Naive thymus-derived CD4-positive, alpha-beta T cell (primary cell): ENCODE results near the gene THBD. TPM values are rescaled to one million over a fixed set of nuclear protein-coding genes. Genes with fewer than 3 reads are reported as not detected.
A peak's percentile ranks its signal among the peaks of the same experiment; 100 is the strongest.

Source experiments
- ATAC-seq: fragments of 150-1000 bp; cut with Tn5 transposase; 2 replicates; pipeline ENCODE4 v1.10.0; 2021; ENCODE audit warnings: mild to moderate bottlenecking, moderate library complexity
- CTCF ChIA-PET: fragments of 350-600 bp; sonication (Branson Sonifier 250); formaldehyde crosslinking; loops from one replicate; lab custom pipeline; 2021; ENCODE audit warnings: antibody characterized with exemption; lab: Charles Lee
- POLR2A ChIA-PET: fragments of 350-600 bp; sonication (Branson Sonifier 250); formaldehyde crosslinking; loops from one replicate; lab custom pipeline; 2021; ENCODE audit warnings: antibody characterized with exemption, inconsistent platforms; lab: Charles Lee
- DNase-seq, 9 donors: peaks; one replicate each; pipeline versions ENCODE4 v3.0.0 to v3.0.0-alpha.2; 2020 to 2022; ENCODE audit warnings: mixed read lengths in 1 of 9
- H3K27ac ChIP-seq: one replicate; pipeline ENCODE4 v1.7.0; 2013; ENCODE audit warnings: mild to moderate bottlenecking, low read depth, low read length, moderate library complexity
- H3K27me3 ChIP-seq, 2 donors: one replicate each; pipeline ENCODE4 v1.7.0; 2013; ENCODE audit warnings: low read length in 2 of 2, mild to moderate bottlenecking in 2 of 2, moderate library complexity in 2 of 2; ENCODE audit not compliant: control insufficient read depth in 2 of 2, insufficient read depth in 2 of 2
- H3K36me3 ChIP-seq, 3 experiments: 1 replicate in 2 of 3; 2 replicates in 1 of 3; pipeline ENCODE4 v1.7.0; 2013; ENCODE audit warnings: low read length in 3 of 3, mild to moderate bottlenecking in 3 of 3, moderate library complexity in 1 of 3; ENCODE audit not compliant: insufficient read depth in 3 of 3, control insufficient read depth in 2 of 3
- H3K4me1 ChIP-seq, 2 donors: one replicate each; pipeline ENCODE4 v1.7.0; 2013; ENCODE audit warnings: low read length in 2 of 2, mild to moderate bottlenecking in 2 of 2, moderate library complexity in 1 of 2; ENCODE audit not compliant: control insufficient read depth in 2 of 2, insufficient read depth in 2 of 2
- H3K4me3 ChIP-seq: 2 replicates; pipeline ENCODE4 v1.7.0; 2013; ENCODE audit warnings: mild to moderate bottlenecking, low read length
- H3K9me3 ChIP-seq, 3 experiments: 1 replicate in 2 of 3; 2 replicates in 1 of 3; pipeline ENCODE4 v1.7.0; 2013; ENCODE audit warnings: low read length in 3 of 3; ENCODE audit not compliant: control insufficient read depth in 2 of 3
- H3K27ac Mint-ChIP-seq, 9 donors: one replicate each; pipeline ENCODE4 v1.8.0; 2020 to 2022; ENCODE audit warnings: mixed read lengths in 9 of 9, mild to moderate bottlenecking in 8 of 9, moderate library complexity in 5 of 9, inconsistent platforms in 2 of 9
- H3K27me3 Mint-ChIP-seq, 5 donors: one replicate each; pipeline ENCODE4 v1.8.0; 2021 to 2022; ENCODE audit warnings: mixed read lengths in 5 of 5, mild to moderate bottlenecking in 1 of 5
- H3K36me3 Mint-ChIP-seq, 5 donors: one replicate each; pipeline ENCODE4 v1.8.0; 2020 to 2022; ENCODE audit warnings: mixed read lengths in 5 of 5, mild to moderate bottlenecking in 3 of 5, inconsistent platforms in 1 of 5
- H3K4me1 Mint-ChIP-seq, 7 donors: one replicate each; pipeline ENCODE4 v1.8.0; 2020 to 2022; ENCODE audit warnings: mixed read lengths in 7 of 7, mild to moderate bottlenecking in 3 of 7, inconsistent platforms in 1 of 7
- H3K4me3 Mint-ChIP-seq, 10 donors: one replicate each; pipeline ENCODE4 v1.8.0; 2020 to 2022; ENCODE audit warnings: mild to moderate bottlenecking in 10 of 10, mixed read lengths in 10 of 10, moderate library complexity in 6 of 10, inconsistent platforms in 2 of 10
- H3K9me3 Mint-ChIP-seq, 11 donors: one replicate each; pipeline ENCODE4 v1.8.0; 2020 to 2022; ENCODE audit warnings: mixed read lengths in 11 of 11, mild to moderate bottlenecking in 4 of 11, inconsistent platforms in 1 of 11, moderate library complexity in 1 of 11
- intact Hi-C, 2 donors: fragments of 100-400 bp; cut with micrococcal nuclease; formaldehyde crosslinking; loops; one replicate each; pipeline ENCODE4 v1.15.1; 2023
- polyA plus RNA-seq, 2 donors: library from polyadenylated mRNA; unstranded; fragments of 300-500 nt; fragmentation: Illumina TruSeq; gene quantifications; one replicate each; pipeline ENCODE4 v1.2.3, GENCODE V29; 2021
- total RNA-seq, 6 experiments: library from RNA in 5 of 6; stranded (reverse) in 5 of 6; gene quantifications; 1 replicate in 5 of 6; 2 replicates in 1 of 6; pipeline ENCODE4 v1.2.3 and lab custom pipeline; 2021 to 2026

The THBD gene
- total and polyA plus RNA-seq, 7 experiments from 2014 or later, result 0.54 to 14.6 (median 4.2) TPM; not detected in 3

DNA sequence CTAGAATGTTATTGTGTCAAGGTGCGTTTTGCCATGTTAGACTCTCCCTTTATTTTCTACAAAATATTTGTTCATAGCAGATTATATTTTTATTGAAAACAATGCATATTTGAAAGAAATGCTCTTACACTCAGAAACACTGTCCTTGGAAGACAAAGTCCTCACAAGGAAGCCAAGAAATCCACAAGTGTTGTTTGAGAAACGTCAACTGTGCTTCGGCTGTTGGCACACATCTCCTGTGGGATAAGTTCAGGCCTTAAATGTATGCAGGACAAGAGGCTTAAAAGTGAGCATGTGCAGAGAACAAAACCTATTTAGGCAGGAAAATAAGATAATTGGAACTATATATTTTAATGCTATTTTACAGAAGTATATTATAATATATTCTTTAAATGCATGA is 9.5 kb upstream of the THBD start:
- no peaks in the 10 kb centered on the region for H3K9me3 ChIP-seq
- no peaks in the 10 kb centered on the region for H3K27me3 ChIP-seq
- H3K36me3 ChIP-seq, result no peaks in the 10 kb centered on the region
- Mint-ChIP-seq H3K9me3 (peaks cover 0 to 7% (median 2%) of the 10 kb centered on the region in 11 donors), H3K27ac (no peak overlapping the region), H3K4me1 (peaks cover 0 to 2% (median 0%) of the 10 kb centered on the region in 7 donors), H3K27me3 (peaks cover 3 to 33% (median 12%) of the 10 kb centered on the region in 5 donors), H3K36me3 (no peaks in the 10 kb centered on the region), H3K4me3 (no peak overlapping the region)
- H3K27ac ChIP-seq, result no peak overlapping the region
- POLR2A ChIA-PET, result no interaction called here
- ATAC-seq (no peak), DNase-seq (no peak)
- no peaks in the 10 kb centered on the region for H3K4me1 ChIP-seq
- CTCF ChIA-PET, result no interaction called here
- intact Hi-C loops, result loop anchor here in 1 of 2 donors (10.0 kb wide), 1 partner anchor 286 kb away; no protein-coding TSS in a partner anchor
- no peak overlapping the region for H3K4me3 ChIP-seq

GRCh38 chr20:23058240-23058639 is 8.8 kb upstream of the THBD start:
- H3K4me3 ChIP-seq, result no peak overlapping the region

DNA sequence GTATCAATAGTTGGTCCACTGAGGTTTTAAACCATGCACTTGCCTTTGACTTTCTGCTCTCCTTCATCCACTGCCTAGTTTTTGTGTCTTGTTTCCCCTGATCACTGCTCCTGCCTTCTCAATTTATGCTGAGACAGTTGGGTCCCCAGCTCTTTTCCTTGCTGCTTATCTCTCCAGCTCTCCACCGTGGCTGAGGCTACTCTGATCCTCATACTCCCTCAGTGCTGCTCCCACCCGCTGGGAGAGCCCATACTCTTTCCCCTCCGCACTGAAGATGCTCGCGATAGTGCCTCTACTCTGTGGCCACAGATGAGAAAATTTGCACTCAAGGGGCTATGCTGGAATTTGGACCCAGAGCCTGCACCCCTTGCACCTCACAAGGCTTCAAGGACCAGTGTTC is 3.4 kb upstream of the THBD start:
- Histone ChIP-seq H3K36me3 (no peaks in the 10 kb centered on the region), H3K9me3 (no peaks in the 10 kb centered on the region), H3K27me3 (peaks cover 0 to 2% of the 10 kb centered on the region in 2 donors), H3K4me1 (no peaks in the 10 kb centered on the region), H3K4me3 (no peak overlapping the region), H3K27ac (no peak overlapping the region)
- H3K27me3 Mint-ChIP-seq, result peaks cover 22 to 62% (median 38%) of the 10 kb centered on the region in 5 donors
- ChIA-PET CTCF (no interaction called here), POLR2A (no interaction called here)
- DNase-seq (no peak), ATAC-seq (no peak)
- no peak overlapping the region for H3K4me3 Mint-ChIP-seq
- H3K27ac Mint-ChIP-seq, result peak overlapping the region in 1 of 9 donors; percentile 59
- intact Hi-C loops, result loop anchor here in 1 of 2 donors (10.0 kb wide), 1 partner anchor 292 kb away; no protein-coding TSS in a partner anchor
- peaks cover 0 to 8% (median 0%) of the 10 kb centered on the region in 7 donors for H3K4me1 Mint-ChIP-seq
- no peaks in the 10 kb centered on the region for H3K36me3 Mint-ChIP-seq
- peaks cover 0 to 7% (median 2%) of the 10 kb centered on the region in 11 donors for H3K9me3 Mint-ChIP-seq

More at GRCh38 chr20:23058240-23058639, 8.8 kb upstream of the THBD start:
- intact Hi-C loops, result loop anchor here in 1 of 2 donors (10.0 kb wide), 1 partner anchor 287 kb away; no protein-coding TSS in a partner anchor
- Histone ChIP-seq H3K36me3 (no peaks in the 10 kb centered on the region), H3K27ac (no peak overlapping the region), H3K4me1 (no peaks in the 10 kb centered on the region), H3K9me3 (no peaks in the 10 kb centered on the region), H3K27me3 (peaks cover 0 to 2% of the 10 kb centered on the region in 2 donors)
- POLR2A ChIA-PET, result no interaction called here
- no peaks in the 10 kb centered on the region for H3K36me3 Mint-ChIP-seq
- H3K27ac Mint-ChIP-seq, result no peak overlapping the region
- H3K4me3 Mint-ChIP-seq, result no peak overlapping the region
- no peak for DNase-seq
- peaks cover 0 to 2% (median 0%) of the 10 kb centered on the region in 7 donors for H3K4me1 Mint-ChIP-seq
- CTCF ChIA-PET, result no interaction called here
- peaks cover 2 to 35% (median 18%) of the 10 kb centered on the region in 5 donors for H3K27me3 Mint-ChIP-seq
- no peak for ATAC-seq
- H3K9me3 Mint-ChIP-seq, result peaks cover 0 to 7% (median 2%) of the 10 kb centered on the region in 11 donors

GRCh38 chr20:23050847-23051627 is 1.6 kb upstream of the THBD start:
- CTCF ChIA-PET, result no interaction called here
- peak; percentile 49 for ATAC-seq
- peaks cover 34 to 68% (median 53%) of the 10 kb centered on the region in 5 donors for H3K27me3 Mint-ChIP-seq

GRCh38 chr20:23050076-23050838 is 785 bp upstream of the THBD start:
- Mint-ChIP-seq H3K4me1 (peaks cover 0 to 15% (median 6%) of the 10 kb centered on the region in 7 donors), H3K9me3 (peaks cover 0 to 6% (median 0%) of the 10 kb centered on the region in 11 donors), H3K27me3 (peaks cover 39 to 68% (median 53%) of the 10 kb centered on the region in 5 donors), H3K27ac (no peak overlapping the region), H3K4me3 (peak overlapping the region in 3 of 10 donors; percentile 21 to 60 (median 31)), H3K36me3 (peaks cover 0 to 3% (median 0%) of the 10 kb centered on the region in 5 donors)
- no peaks in the 10 kb centered on the region for H3K36me3 ChIP-seq
- ATAC-seq, result peak; percentile 47
- H3K9me3 ChIP-seq, result no peaks in the 10 kb centered on the region
- intact Hi-C loops, result loop anchor here in 1 of 2 donors (2.0 to 10.0 kb wide), 2 partner anchors 185 to 295 kb away; no protein-coding TSS in a partner anchor
- H3K4me1 ChIP-seq, result no peaks in the 10 kb centered on the region
- ChIA-PET CTCF (no interaction called here), POLR2A (no interaction called here)
- H3K27ac ChIP-seq, result no peak overlapping the region
- no peak for DNase-seq
- no peak overlapping the region for H3K4me3 ChIP-seq
- H3K27me3 ChIP-seq, result peaks cover 0 to 2% of the 10 kb centered on the region in 2 donors

More at GRCh38 chr20:23050847-23051627, 1.6 kb upstream of the THBD start:
- intact Hi-C loops, result loop anchor here in 1 of 2 donors (2.0 to 10.0 kb wide), 2 partner anchors 184 to 294 kb away; no protein-coding TSS in a partner anchor
- no peak overlapping the region for H3K27ac Mint-ChIP-seq
- H3K36me3 Mint-ChIP-seq, result peaks cover 0 to 3% (median 0%) of the 10 kb centered on the region in 5 donors
- Histone ChIP-seq H3K4me3 (no peak overlapping the region), H3K27me3 (peaks cover 0 to 2% of the 10 kb centered on the region in 2 donors), H3K9me3 (no peaks in the 10 kb centered on the region), H3K36me3 (no peaks in the 10 kb centered on the region), H3K27ac (no peak overlapping the region), H3K4me1 (no peaks in the 10 kb centered on the region)
- POLR2A ChIA-PET, result no interaction called here
- peaks cover 0 to 6% (median 0%) of the 10 kb centered on the region in 11 donors for H3K9me3 Mint-ChIP-seq
- peaks cover 0 to 15% (median 6%) of the 10 kb centered on the region in 7 donors for H3K4me1 Mint-ChIP-seq
- DNase-seq, result peak in 2 of 9 donors; percentile 20 to 51
- peak overlapping the region in 2 of 10 donors; percentile 44 to 52 for H3K4me3 Mint-ChIP-seq
